Measurements from ENCODE around the gene PDE7B.

DNA sequence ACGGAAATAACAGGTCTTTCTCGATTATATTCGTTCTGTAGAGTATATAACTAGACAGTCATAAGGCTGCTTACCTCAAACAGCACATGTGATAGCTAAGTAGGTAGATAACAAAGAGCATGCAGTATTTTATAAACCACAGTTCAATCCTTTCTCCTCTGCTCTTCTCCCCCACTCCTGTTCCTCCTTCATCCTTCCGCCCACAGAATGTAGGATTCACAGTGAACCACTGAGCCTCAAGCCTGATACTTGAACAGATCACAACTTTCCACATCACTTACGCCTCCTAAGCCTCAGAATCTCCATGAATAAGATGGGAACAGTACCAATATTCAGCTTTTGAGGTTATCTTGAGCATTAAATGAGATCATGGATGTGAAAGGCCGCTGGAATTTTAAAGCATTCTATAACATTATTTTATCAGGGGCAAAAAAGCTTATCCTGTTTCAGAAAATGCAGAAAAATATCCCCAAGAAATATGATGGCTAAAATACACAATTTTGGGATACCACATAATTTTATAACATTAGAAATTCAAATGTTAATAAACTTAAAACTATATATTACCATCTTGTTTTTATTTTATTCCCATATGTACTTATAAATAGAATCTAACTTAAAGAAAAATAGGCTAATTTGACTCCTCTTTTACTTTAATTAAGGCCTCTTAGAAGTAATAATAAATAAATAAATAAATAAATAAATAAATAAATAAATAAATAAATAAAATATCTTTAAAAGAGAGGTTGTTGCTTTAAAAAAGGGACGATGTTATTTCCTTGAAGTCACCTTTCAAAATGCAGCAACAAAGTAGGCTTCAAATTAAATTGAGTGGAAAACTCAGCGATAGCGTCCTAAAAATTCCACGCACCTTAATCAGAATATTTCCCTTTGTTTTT lies 365.3 kb downstream of the PDE7B start:
- TF ChIP-seq, protein P1, sequence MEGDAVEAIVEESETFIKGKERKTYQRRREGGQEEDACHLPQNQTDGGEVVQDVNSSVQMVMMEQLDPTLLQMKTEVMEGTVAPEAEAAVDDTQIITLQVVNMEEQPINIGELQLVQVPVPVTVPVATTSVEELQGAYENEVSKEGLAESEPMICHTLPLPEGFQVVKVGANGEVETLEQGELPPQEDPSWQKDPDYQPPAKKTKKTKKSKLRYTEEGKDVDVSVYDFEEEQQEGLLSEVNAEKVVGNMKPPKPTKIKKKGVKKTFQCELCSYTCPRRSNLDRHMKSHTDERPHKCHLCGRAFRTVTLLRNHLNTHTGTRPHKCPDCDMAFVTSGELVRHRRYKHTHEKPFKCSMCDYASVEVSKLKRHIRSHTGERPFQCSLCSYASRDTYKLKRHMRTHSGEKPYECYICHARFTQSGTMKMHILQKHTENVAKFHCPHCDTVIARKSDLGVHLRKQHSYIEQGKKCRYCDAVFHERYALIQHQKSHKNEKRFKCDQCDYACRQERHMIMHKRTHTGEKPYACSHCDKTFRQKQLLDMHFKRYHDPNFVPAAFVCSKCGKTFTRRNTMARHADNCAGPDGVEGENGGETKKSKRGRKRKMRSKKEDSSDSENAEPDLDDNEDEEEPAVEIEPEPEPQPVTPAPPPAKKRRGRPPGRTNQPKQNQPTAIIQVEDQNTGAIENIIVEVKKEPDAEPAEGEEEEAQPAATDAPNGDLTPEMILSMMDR (IDR thresholded peaks at IDR 0.05): no peak
- no peak for TF ChIP-seq POLR2A (IDR thresholded peaks at IDR 0.05)

All from thyroid gland (tissue), 4 donors.